Upper lobe of left lung (tissue), 6 donors: ENCODE results near the gene CLSTN3. TPM values are rescaled to one million over a fixed set of nuclear protein-coding genes. Genes with fewer than 3 reads are reported as not detected.
"Not testable (repeated sequence)": the region's sequence is repeated elsewhere in the genome, so short reads cannot be mapped to it uniquely, and the experiment has no call there.

Experiments
- ATAC-seq, 2 donors: fragments of 200-7000 bp; cut with Tn5 transposase; one replicate each; pipeline ENCODE4 v1.9.1; 2022; ENCODE audit warnings: mild to moderate bottlenecking in 2 of 2, moderate library complexity in 2 of 2; ENCODE audit not compliant: low FRiP score in 2 of 2
- DNase-seq, 2 donors: peaks; one replicate each; pipeline ENCODE4 v3.0.0-alpha.2; 2019 to 2020
- H3K27ac ChIP-seq, 4 donors: fragments of 200-600 bp; sonication (generic); one replicate each; pipeline ENCODE4 v1.5.1; 2016 to 2019
- H3K27me3 ChIP-seq, 4 donors: fragments of 200-600 bp; sonication (generic); one replicate each; pipeline ENCODE4 v1.5.1; 2017 to 2019
- H3K36me3 ChIP-seq, 4 donors: fragments of 200-600 bp; sonication (generic); one replicate each; pipeline ENCODE4 v1.5.1; 2016 to 2019
- H3K4me1 ChIP-seq, 4 donors: fragments of 200-600 bp; sonication (generic); one replicate each; pipeline ENCODE4 v1.5.1; 2018 to 2019
- H3K4me3 ChIP-seq, 4 donors: fragments of 200-600 bp; sonication (generic); one replicate each; pipeline ENCODE4 v1.5.1; 2017 to 2019; ENCODE audit warnings: mild to moderate bottlenecking in 2 of 4, moderate library complexity in 1 of 4
- H3K9me3 ChIP-seq, 4 donors: fragments of 200-600 bp; sonication (generic); one replicate each; pipeline ENCODE4 v1.5.1; 2018 to 2019
- CTCF ChIP-seq, 6 experiments: fragments of 450-650 bp in 4 of 6; fragments of 200-600 bp in 2 of 6; sonication (generic) in 2 of 6; IDR thresholded peaks; one replicate each; pipeline ENCODE4 v1.5.1; 2016 to 2019; ENCODE audit warnings: antibody characterized with exemption in 6 of 6
- EP300 ChIP-seq, 4 donors: sonication (generic); formaldehyde crosslinking; IDR thresholded peaks; one replicate each; pipeline ENCODE4 v1.5.1; 2017; ENCODE audit warnings: antibody characterized with exemption in 4 of 4, control low read depth in 2 of 4
- POLR2A ChIP-seq, 4 donors: fragments of 450-650 bp; IDR thresholded peaks; one replicate each; pipeline ENCODE4 v1.5.1; 2016 to 2017; ENCODE audit warnings: antibody characterized with exemption in 4 of 4, mild to moderate bottlenecking in 2 of 4
- POLR2AphosphoS5 ChIP-seq, 2 donors: sonication (generic); formaldehyde crosslinking; IDR thresholded peaks; one replicate each; pipeline ENCODE4 v1.5.1; 2017; ENCODE audit warnings: antibody characterized with exemption in 2 of 2
- WGBS, 2 donors: methylation state at CpG; one replicate each; pipeline ENCODE4 v1.1.5; 2017 to 2018; 5-methylcytosine and 5-hydroxymethylcytosine counted together
- total RNA-seq, 6 donors: library from RNA; depleted of rRNA in 4 of 6; stranded (reverse); fragments of >200 nt in 4 of 6; gene quantifications; one replicate each; pipeline versions ENCODE4 v1.1.0 to v1.2.1, GENCODE V29; 2016 to 2021
- donor health status: DM: no; HTN: no; CAD: no; lungs with moderate emphysema.
- donor health status: DM: no; HTN: yes; CAD: no; lungs with severe emphysema.

CLSTN3 gene
- total RNA-seq, 6 donors from 2014 or later, result 14.4 to 111 (median 39.0) TPM

GRCh38 chr12:7178481-7178880 lies 48.3 kb downstream of the CLSTN3 start:
- 87 to 89% methylated on average over 2 of the region's 2 CpGs for WGBS, 2 donors
- Histone ChIP-seq H3K4me3 (no peak overlapping the region), H3K36me3 (no peaks in the 10 kb centered on the region), H3K27me3 (no peaks in the 10 kb centered on the region), H3K4me1 (no peaks in the 10 kb centered on the region), H3K9me3 (no peaks in the 10 kb centered on the region), H3K27ac (no peak overlapping the region)
- TF ChIP-seq POLR2A (IDR thresholded peaks at IDR 0.05) (no peak), EP300 (IDR thresholded peaks at IDR 0.05) (no peak), CTCF (IDR thresholded peaks at IDR 0.05) (no peak), POLR2AphosphoS5 (IDR thresholded peaks at IDR 0.05) (no peak)
- ATAC-seq (no peak), DNase-seq (no peak)

GRCh38 chr12:7180685-7181084 lies 50.5 kb downstream of the CLSTN3 start:
- Histone ChIP-seq H3K27me3 (no peaks in the 10 kb centered on the region), H3K4me3 (no peak overlapping the region), H3K9me3 (no peaks in the 10 kb centered on the region), H3K27ac (no peak overlapping the region), H3K36me3 (no peaks in the 10 kb centered on the region), H3K4me1 (no peaks in the 10 kb centered on the region)
- ATAC-seq (no peak), DNase-seq (no peak)
- whole genome bisulfite sequencing, 2 donors, result 81 to 83% methylated on average over 1 of the region's 1 CpG
- TF ChIP-seq POLR2A (IDR thresholded peaks at IDR 0.05), result no peak
- no peak for TF ChIP-seq EP300 (IDR thresholded peaks at IDR 0.05)

GRCh38 chr12:7186058-7186457 lies 55.9 kb downstream of the CLSTN3 start:
- not testable (repeated sequence) for DNase-seq, H3K36me3 ChIP-seq, H3K27me3 ChIP-seq, H3K27ac ChIP-seq, ATAC-seq, H3K9me3 ChIP-seq, H3K4me3 ChIP-seq
- H3K4me1 ChIP-seq, result peaks cover 21 to 27% (median 22%) of the 10 kb centered on the region in 4 donors
- 50 to 61% methylated on average over 2 of the region's 2 CpGs for WGBS, 2 donors

DNA sequence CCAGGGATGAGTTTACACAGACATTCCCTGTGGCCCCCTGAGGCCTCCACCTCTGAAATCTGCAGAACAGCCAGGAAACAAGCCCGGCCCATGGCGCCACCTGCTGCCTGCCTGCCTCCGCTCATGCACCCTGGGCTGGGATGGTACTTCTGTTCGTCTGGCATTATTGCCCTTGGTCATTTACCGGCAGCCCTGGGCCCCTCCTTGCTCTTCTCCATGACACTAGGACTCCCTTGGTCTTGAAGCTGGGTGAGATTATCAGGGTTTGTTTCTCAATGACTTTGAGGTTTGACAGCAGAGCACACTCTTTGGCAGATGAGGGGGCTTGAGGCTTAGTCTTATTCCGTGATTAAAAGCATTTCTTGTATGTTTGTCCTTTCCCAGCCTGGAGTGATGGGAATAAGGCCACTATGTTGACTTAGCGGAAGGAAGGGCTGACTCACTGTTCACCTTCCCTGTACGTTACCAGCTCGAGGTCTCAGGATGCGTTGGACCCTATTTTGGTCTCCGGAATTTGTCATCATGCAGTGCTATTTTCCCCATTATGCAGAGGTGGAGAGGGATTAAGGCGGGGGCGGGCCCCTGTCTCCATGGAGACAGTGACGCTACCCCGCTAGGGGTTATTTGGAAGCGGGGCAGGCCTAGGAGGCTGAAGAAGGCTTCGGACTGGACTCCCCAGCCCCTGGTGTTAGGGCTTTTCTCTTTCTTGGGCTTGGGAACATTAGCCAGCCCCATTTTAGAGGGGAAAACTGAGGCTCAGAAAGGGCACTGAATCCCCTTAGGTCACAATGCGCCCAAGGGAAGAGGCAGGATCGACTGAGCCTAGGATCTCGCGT lies 58.6 kb downstream of the CLSTN3 start:
- ATAC-seq, result peak; percentile 82 to 89
- WGBS, 2 donors, result 2 to 3% methylated on average over 10 to 21 of the region's 21 CpGs

DNA sequence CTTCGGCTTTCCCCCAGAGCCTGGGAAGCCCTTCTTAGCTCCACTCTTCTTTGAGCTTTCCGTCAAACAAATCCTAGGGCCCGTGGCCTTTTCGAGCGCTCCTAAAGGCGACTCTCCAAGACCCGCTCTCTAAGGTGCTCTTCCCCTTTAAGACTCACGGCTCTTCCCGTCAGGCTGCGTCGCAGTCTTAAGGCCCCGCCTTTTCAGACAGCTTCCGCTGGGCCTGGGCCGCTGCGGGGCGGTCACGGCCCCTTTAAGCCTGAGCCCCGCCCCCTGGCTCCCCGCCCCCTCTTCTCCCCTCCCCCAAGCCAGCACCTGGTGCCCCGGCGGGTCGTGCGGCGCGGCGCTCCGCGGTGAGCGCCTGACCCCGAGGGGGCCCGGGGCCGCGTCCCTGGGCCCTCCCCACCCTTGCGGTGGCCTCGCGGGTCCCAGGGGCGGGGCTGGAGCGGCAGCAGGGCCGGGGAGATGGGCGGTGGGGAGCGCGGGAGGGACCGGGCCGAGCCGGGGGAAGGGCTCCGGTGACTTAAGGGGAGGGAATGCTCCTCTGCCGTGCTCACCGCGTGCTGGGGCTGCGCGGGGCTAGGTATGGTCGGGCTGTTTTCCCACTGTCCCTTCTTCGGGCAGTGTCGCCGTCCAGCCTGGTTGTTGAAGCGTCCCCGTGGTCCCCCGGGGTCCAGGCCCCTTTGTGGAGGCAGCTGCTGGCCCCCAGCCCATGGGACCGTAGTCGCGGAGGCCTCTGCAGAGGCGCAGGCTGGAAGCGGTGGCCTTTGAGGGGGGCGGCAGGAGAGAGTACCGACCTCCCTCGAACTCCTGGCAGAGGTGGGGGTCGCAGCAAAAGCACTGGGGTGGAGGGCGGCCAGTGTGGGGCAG lies 59.5 kb downstream of the CLSTN3 start, which contains the start of gene PEX5:
PEX5 (plus strand) TSS at position 289 of the 870 bp plus-strand sequence. CDS start 692 bp downstream, outside the sequence.
- H3K36me3 ChIP-seq, result peaks cover 0 to 10% (median 0%) of the 10 kb centered on the region in 4 donors
- peaks cover 22 to 32% (median 24%) of the 10 kb centered on the region in 4 donors for H3K4me1 ChIP-seq
- H3K4me3 ChIP-seq, result peak within 1 kb of the TSS; percentile 58 to 97 (median 90)
- H3K27ac ChIP-seq, result peak within 1 kb of the TSS; percentile 90 to 99 (median 92)
- TF ChIP-seq CTCF (IDR thresholded peaks at IDR 0.05) (no peak), EP300 (IDR thresholded peaks at IDR 0.05) (peak in 1 of 4 donors; percentile 50), POLR2AphosphoS5 (IDR thresholded peaks at IDR 0.05) (peak in 1 of 2 donors; percentile 79), POLR2A (IDR thresholded peaks at IDR 0.05) (peak in 1 of 4 donors; percentile 46)
- H3K9me3 ChIP-seq, result no peaks in the 10 kb centered on the region
- ATAC-seq (peak; percentile 98), DNase-seq (peak; percentile 93)
- H3K27me3 ChIP-seq, result no peaks in the 10 kb centered on the region
- WGBS, 2 donors, result 1% methylated on average over 63 of the region's 68 CpGs; no CpG with 5 or more reads in 1 of the 2 donors

More for the DNA sequence above, 58.6 kb downstream of the CLSTN3 start:
- H3K9me3 ChIP-seq, result no peaks in the 10 kb centered on the region
- TF ChIP-seq EP300 (IDR thresholded peaks at IDR 0.05) (peak in 2 of 4 donors; percentile 17 to 52), POLR2AphosphoS5 (IDR thresholded peaks at IDR 0.05) (peak; percentile 46 to 82), CTCF (IDR thresholded peaks at IDR 0.05) (peak; percentile 43 to 69 (median 60)), POLR2A (IDR thresholded peaks at IDR 0.05) (peak in 1 of 4 donors; percentile 17)
- peak overlapping the region; percentile 58 to 97 (median 90) for H3K4me3 ChIP-seq
- no peaks in the 10 kb centered on the region for H3K27me3 ChIP-seq
- H3K4me1 ChIP-seq, result peaks cover 22 to 32% (median 24%) of the 10 kb centered on the region in 4 donors
- peak; percentile 90 to 91 for DNase-seq
- peak overlapping the region; percentile 90 to 99 (median 92) for H3K27ac ChIP-seq
- H3K36me3 ChIP-seq, result peaks cover 0 to 10% (median 0%) of the 10 kb centered on the region in 4 donors
